Stimulated activated CD8-positive, alpha-beta memory T cell treated with anti-CD3 and anti-CD28 coated beads, Interleukin-15, amount 100 ng/mL, for 4 hours (primary cell): ENCODE measurements around the gene TSC22D3.

ENCODE experiments used
- DNase-seq, 2 donors: peaks; one replicate each; pipeline ENCODE4 v3.0.0-alpha.2; 2020; ENCODE audit warnings: low read depth in 2 of 2

Gene TSC22D3

GRCh38 chrX:107760304-107761077 lies 15.1 kb downstream of the TSC22D3 start:
- no peak for DNase-seq

GRCh38 chrX:107758231-107758766 lies 17.3 kb downstream of the TSC22D3 start:
- no peak for DNase-seq

DNA sequence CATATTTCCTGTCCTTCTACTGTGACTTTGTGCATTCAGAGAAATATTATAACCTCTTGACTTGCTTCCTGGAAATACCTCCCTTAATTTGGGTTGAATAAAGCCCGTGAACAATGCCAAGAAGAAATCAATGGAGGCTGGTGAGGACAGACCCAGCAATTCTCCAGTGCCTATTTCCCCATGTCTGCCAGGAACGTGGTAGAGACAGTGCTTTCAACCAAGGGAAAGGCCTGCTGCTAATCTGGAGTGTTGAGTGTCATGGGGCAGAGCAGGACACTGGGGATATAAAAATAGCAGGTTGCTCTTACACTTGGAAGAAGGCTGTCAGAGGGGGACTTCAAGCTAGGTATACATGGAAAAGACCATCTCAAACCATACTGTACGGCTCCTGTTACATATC lies 19.9 kb downstream of the TSC22D3 start:
- no peak for DNase-seq

GRCh38 chrX:107753187-107753586 lies 22.4 kb downstream of the TSC22D3 start:
- DNase-seq: no peak

- DNase-seq: no peak
Measured at GRCh38 chrX:107752714-107753113, 22.9 kb downstream of the TSC22D3 start.

DNA sequence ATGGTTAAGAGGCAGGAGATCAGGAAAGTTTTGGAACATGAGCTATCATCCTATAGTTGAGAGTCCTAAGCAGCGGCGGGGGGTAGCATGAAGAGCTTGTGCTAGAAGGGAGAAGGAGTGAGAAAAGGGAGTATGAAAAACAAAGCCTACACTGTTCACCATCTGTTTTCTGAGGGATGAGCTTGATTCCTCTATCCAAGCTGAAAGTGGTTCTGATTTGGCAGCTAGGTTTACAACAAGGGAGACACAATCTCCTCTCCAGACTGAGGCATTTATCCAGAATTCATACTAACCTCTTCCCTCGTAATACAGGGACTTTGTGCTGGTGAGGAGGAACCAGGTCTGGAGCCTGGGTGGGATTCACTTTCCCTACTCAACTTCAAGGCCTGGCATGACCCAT lies 23.5 kb downstream of the TSC22D3 start:
- DNase-seq: no peak

DNA sequence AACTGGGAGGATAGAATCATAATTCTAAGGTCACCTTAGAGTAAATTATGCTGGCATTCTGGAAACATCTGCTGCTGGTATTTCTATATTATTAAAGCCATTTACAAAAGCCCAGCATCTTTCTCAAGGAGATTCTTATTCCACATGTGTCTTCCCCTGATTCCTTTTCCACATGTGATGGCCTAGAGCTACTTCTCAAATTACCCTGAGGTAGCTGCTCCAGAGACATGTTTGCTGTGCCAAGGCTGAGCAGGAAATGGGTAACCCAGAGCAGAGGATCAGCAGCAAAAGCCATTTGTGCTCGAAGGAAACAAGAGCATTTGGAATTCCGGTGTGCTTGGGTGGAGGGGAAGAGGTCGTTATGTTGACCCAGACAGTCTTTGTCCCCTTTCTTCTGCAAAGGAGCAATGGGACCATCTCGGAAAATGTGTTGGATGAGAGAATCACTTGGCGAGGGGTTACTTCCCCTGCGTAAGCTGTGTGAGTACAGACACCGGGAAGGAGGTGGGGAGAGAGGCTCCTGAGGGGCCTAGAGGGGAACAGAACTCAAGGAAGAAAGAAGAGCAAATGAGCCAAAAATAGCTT lies 24.6 kb downstream of the TSC22D3 start:
- no peak for DNase-seq

- no peak for DNase-seq
Measured at GRCh38 chrX:107750263-107750662, 25.3 kb downstream of the TSC22D3 start.

DNA sequence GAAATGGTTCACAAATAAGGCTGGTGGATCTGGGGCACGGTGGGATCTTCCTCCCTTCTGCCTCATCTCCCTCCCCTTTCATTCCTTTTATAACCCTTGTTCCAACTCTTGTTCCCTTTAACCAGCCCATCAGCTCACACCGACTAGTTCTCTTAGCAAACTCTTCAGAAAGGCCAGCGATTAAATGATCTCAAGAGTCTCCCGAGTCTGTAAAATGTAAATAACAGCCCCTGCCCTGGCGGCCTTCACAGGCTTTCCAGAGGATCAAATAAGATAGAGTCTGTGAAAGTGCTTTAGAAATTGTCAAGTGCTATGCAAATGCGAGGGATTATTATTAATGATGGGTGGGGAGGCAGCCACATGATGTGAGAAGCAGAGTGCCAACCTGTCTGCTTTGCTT lies 27.1 kb downstream of the TSC22D3 start:
- no peak for DNase-seq

DNA sequence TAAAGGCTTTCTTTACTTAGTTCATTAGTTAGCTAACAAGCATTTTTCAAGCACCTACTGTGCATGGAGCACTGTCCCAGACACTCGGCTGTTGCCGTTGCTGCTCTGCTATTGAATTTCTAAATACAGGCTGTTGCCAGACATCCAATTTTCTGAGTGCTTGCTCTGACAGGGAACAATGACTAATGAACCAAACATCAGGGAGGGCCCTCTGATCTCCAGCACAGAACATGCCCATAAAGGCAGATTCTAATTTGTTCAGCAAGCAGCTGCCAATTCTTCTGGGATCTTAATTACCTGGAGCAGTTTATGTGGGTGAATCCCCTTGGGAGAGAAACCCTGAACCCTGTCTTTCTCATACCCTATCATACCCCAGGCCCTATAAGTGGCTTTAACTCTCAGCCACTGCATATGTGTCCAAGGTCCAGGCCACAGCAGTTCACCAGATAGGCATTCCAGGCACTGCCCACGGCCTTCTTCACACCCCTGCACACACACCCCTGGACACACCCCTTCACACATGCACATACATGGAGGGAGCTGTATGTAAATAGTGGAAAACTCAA lies 27.9 kb downstream of the TSC22D3 start:
- DNase-seq: no peak

DNA sequence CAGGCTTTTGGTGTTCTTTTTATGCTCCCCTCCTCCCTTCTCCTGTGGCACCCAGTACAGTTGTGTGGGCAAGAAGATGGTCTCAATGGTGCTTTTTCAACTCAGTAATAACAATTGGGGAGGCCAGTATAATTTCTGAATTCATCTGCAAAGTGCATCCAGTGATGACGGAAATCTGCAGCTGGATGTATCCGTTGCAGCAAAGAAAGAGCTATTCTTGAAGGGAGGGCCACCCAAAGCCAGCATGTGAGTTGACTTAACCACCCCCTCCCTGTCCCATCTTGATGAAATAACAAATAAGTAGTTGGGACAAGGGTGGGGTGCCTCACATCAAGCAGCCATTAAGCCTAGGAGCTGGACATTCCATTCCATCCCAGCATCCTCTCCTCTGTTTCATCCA lies 30.7 kb downstream of the TSC22D3 start:
- no peak for DNase-seq

DNA sequence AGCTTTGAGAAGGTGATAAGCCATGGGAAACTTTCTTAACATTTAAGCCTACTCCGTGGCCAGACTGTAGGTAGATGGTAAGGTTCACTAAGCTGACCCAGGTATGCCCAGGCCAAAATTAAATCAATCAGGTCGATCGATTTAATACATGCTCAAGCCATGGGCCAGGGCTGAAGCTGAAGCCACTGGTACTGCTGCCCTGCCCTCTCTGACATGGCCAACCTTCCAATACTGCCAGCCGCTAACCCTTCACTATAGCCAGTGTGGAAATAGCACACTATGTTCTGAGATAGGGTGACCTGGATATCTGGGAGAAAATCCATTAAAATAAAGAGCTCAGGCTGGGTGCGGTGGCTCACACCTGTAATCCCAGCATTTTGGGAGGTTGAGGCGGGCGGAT lies 31.6 kb downstream of the TSC22D3 start:
- no peak for DNase-seq

- DNase-seq: no peak
Measured at GRCh38 chrX:107742700-107743191, 32.8 kb downstream of the TSC22D3 start.

DNA sequence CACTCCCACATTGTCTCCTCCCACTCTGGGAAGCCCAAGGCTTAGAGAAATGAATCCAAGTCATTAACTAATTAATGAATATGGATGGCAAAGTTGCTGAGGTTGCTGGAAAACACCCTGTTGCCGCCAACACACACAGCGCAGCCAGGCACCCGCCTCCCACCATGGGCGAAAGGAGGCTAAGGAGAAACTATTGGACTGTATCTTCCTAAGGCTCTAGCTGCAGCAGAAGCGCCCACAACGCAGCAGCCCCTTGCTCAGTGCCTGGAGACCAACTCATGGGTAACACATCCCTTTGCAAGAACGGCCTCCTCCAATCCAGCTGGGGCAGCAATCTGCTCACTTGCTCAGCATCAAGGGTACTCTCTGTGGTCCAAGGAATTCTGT lies 34.2 kb downstream of the TSC22D3 start:
- no peak for DNase-seq

- no peak for DNase-seq
Measured at GRCh38 chrX:107739541-107739940, 36.0 kb downstream of the TSC22D3 start.

DNA sequence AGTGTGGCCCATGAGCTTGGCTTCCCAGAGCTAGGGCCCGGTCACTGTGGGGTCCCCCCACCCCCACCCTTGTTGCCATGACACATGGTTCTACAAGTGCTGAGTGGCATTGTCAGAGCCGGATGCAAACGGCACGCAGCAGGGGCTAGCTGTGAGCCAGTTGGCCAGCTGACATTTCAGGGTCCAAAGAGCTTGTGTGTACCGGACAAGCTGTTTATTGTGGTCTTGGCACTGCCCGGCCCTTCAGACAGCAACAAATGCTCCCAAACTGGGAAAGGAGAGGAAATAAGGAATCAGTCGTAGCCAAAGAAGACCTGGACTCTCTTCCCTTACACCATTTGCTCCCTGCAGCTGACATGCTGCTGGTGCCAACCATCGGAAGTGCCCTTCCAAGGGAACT lies 36.8 kb downstream of the TSC22D3 start:
- no peak for DNase-seq

DNA sequence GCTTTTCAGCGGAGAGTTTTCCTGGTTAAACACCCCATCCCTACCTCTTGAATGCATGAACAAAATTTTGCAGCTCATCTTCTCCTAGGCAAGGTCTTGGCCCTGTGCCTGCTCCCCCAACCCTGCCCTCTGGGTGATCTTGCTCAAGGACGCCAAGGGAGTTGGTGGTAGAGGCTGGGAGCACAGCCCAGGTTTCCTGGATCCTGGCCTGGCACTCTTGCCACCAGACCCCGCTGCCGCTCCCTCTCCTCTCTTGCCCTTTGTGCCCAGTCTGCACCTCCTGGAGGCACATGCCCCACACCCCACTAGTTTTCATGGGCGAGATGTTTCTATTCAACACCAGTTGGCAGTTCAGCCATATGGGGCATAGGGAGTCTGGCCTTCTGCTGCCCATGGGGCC lies 37.3 kb downstream of the TSC22D3 start:
- DNase-seq: no peak

- DNase-seq: no peak
Measured at GRCh38 chrX:107736781-107737531, 38.6 kb downstream of the TSC22D3 start.

DNA sequence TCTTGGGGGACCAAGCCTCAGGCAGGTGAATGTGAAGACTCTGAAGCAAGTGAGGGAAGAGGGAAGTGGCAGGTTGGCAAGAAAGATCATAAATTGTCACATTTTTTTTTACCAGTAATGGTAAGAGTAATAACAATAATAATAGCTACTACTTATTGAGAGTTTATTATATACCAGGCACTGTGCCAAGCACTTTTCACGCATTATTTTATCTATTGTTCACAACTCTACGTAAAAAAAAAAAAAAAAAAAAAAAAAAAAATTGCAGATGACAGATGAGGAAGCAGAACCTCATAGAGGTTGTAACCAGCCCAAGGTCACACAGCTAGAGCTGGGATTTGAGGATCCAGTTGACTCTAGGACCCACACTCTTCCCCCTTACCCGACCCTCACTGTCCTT lies 40.9 kb downstream of the TSC22D3 start:
- no peak for DNase-seq

DNA sequence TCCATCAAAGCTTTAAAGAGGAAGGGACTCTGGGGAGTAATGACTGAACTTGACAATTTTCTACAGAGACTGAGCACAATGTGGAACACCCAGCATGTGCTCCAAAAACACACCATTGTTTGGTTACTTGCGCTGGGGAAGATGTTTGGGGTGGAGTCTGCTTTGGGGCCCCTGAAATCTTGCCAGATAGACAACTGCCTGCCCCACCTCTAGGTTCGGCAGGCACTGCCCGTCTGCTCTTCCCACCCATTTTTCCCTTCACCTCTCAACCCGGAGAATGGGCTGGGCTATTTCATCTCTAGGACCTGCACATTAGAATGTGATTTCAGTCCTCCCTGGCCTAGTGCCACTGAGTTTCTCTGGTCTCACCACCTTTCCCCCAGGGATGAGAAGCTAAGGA lies 41.9 kb downstream of the TSC22D3 start:
- no peak for DNase-seq

DNA sequence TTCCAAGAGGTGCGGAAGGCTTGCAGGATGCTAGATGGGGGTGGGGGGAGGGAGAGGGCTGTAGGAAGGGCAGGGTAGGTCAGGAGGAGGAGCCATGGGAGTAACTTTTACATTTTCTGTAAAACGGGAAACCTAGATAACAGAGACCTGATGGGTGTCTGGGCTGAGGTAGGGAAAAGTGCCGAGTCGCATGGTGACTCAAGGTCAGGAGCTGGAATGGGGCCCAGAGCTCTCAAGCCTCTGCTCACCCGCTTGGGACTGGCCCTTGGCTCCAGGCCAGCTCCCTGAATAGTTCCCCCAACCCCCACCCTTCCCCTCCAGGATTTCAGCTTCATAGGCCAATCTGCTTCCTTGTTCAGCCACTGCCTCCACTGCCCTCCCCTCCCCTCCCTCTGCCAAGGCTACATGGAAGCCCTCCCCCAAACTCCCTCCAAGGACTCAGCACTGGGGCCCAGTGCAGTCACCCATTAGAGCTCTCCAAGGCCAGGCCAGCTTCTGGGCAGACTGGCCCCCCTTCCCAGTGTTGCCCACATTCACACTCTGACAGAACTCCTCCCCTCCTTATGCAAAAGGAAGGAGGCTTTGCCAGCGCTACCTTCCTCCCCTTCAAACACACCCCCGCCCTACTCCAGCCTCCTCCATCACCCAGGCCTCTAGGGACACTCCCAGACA lies 43.6 kb downstream of the TSC22D3 start:
- DNase-seq: no peak
